ENCODE results near the gene ARL11. TPM values are rescaled to one million over a fixed set of nuclear protein-coding genes. Genes with fewer than 3 reads are reported as not detected.
"Not testable (repeated sequence)": the region's sequence is repeated elsewhere in the genome, so short reads cannot be mapped to it uniquely, and the experiment has no call there.

Gene ARL11
- total RNA-seq, 1 donor from 2014 or later, result not detected

DNA sequence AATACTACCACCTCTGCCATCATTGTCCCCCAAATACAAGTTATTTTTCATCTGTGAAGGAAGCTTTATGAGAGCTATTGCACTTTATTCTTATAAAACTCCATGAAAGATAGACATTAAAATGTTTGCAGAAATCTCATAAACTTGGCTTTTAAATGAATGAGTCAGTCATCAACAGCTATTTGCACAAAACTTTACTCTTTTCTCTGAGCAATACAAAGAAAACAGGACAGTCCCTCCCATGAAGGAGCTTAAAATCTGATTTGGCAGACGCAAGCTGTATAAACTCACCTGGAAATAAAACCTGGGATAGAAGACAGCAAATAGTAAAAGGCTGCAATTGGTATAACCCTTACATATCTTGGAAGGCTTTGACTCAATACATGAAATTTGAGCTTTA, 26.3 kb upstream of the ARL11 start:
- H3K27me3 ChIP-seq (ENCODE audit: insufficient read depth, low read length), result no peaks in the 10 kb centered on the region
- FAIRE-seq (no peak), DNase-seq (ENCODE audit: low read depth) (no peak)
- no peak for TF ChIP-seq CTCF (IDR thresholded peaks at IDR 0.05; ENCODE audit: insufficient read depth, low read depth, low read length)
- TF ChIP-seq EZH2 (IDR thresholded peaks at IDR 0.05; ENCODE audit: insufficient read depth, low read length), result no peak
- no peaks in the 10 kb centered on the region for H3K79me2 ChIP-seq (ENCODE audit: insufficient read depth, low read length)
- H2AFZ ChIP-seq (ENCODE audit: low read depth, low read length), result peak overlapping the region; percentile 4
- peaks cover 4% of the 10 kb centered on the region for H3K4me1 Mint-ChIP-seq (ENCODE audit: low read depth, unreplicated experiment)
- no peaks in the 10 kb centered on the region for H4K20me1 ChIP-seq (ENCODE audit: insufficient read depth, low read length)
- H3K36me3 Mint-ChIP-seq (ENCODE audit: low read depth, unreplicated experiment), result peaks cover 3% of the 10 kb centered on the region
- H3K9ac ChIP-seq (ENCODE audit: low read length), result no peak overlapping the region
- no peaks in the 10 kb centered on the region for H3K4me1 ChIP-seq (ENCODE audit: insufficient read depth, low read length)
- H3K9me3 ChIP-seq (ENCODE audit: insufficient read depth, low read depth, low read length), result no peaks in the 10 kb centered on the region
- H3K4me3 Mint-ChIP-seq (ENCODE audit: unreplicated experiment), result no peak overlapping the region
- H3K27ac Mint-ChIP-seq (ENCODE audit: unreplicated experiment), result no peak overlapping the region
- H3K36me3 ChIP-seq (ENCODE audit: insufficient read depth, low read length), result no peaks in the 10 kb centered on the region
- peaks cover 7% of the 10 kb centered on the region for H3K27me3 Mint-ChIP-seq (ENCODE audit: low read depth, unreplicated experiment)
- H3K27ac ChIP-seq (ENCODE audit: low read depth, low read length), result no peak overlapping the region
- H3K4me3 ChIP-seq (ENCODE audit: insufficient read depth, low read depth, low read length), result no peak overlapping the region
- no peak overlapping the region for H3K4me2 ChIP-seq (ENCODE audit: low read length)
- H3K9me3 Mint-ChIP-seq (ENCODE audit: unreplicated experiment), result peaks cover 4% of the 10 kb centered on the region

DNA sequence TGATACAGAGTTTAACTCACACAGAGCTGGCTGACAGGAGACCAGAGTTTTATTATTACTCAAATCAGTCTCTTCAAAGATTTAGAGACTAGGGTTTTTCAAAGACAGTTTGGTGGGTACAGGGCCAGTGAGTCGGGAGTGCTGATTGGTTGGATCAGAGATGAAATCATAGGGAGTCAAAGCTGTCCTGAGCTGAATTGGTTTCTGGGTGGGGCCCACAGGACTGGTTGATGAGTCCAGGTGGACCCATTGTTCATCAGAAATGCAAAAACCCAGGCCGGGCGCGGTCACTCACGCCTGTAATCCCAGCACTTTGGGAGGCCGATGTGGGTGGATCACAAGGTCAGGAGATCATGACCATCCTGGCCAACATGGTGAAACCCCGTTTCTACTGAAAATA, 25.7 kb upstream of the ARL11 start:
- not testable (repeated sequence) for H3K9me3 Mint-ChIP-seq (ENCODE audit: unreplicated experiment); H3K4me3 ChIP-seq (ENCODE audit: insufficient read depth, low read depth, low read length); H3K4me1 Mint-ChIP-seq (ENCODE audit: low read depth, unreplicated experiment); H3K9me3 ChIP-seq (ENCODE audit: insufficient read depth, low read depth, low read length); H3K36me3 ChIP-seq (ENCODE audit: insufficient read depth, low read length); H3K27me3 Mint-ChIP-seq (ENCODE audit: low read depth, unreplicated experiment); FAIRE-seq; H3K27me3 ChIP-seq (ENCODE audit: insufficient read depth, low read length); H3K27ac Mint-ChIP-seq (ENCODE audit: unreplicated experiment); DNase-seq (ENCODE audit: low read depth); H3K4me3 Mint-ChIP-seq (ENCODE audit: unreplicated experiment); H3K27ac ChIP-seq (ENCODE audit: low read depth, low read length); H4K20me1 ChIP-seq (ENCODE audit: insufficient read depth, low read length); H3K4me1 ChIP-seq (ENCODE audit: insufficient read depth, low read length); H3K4me2 ChIP-seq (ENCODE audit: low read length); H3K79me2 ChIP-seq (ENCODE audit: insufficient read depth, low read length); H3K9ac ChIP-seq (ENCODE audit: low read length); H3K36me3 Mint-ChIP-seq (ENCODE audit: low read depth, unreplicated experiment)
- peak overlapping the region; percentile 4 for H2AFZ ChIP-seq (ENCODE audit: low read depth, low read length)

GRCh38 chr13:49604570-49604969, 23.7 kb upstream of the ARL11 start:
- Mint-ChIP-seq H3K27me3 (ENCODE audit: low read depth, unreplicated experiment) (peaks cover 2% of the 10 kb centered on the region), H3K9me3 (ENCODE audit: unreplicated experiment) (no peaks in the 10 kb centered on the region), H3K27ac (ENCODE audit: unreplicated experiment) (no peak overlapping the region), H3K4me1 (ENCODE audit: low read depth, unreplicated experiment) (peaks cover 4% of the 10 kb centered on the region), H3K36me3 (ENCODE audit: low read depth, unreplicated experiment) (no peaks in the 10 kb centered on the region), H3K4me3 (ENCODE audit: unreplicated experiment) (no peak overlapping the region)
- no peak overlapping the region for H3K4me2 ChIP-seq (ENCODE audit: low read length)
- no peaks in the 10 kb centered on the region for H3K4me1 ChIP-seq (ENCODE audit: insufficient read depth, low read length)
- no peak overlapping the region for H3K27ac ChIP-seq (ENCODE audit: low read depth, low read length)
- no peaks in the 10 kb centered on the region for H4K20me1 ChIP-seq (ENCODE audit: insufficient read depth, low read length)
- no peak overlapping the region for H3K9ac ChIP-seq (ENCODE audit: low read length)
- H2AFZ ChIP-seq (ENCODE audit: low read depth, low read length), result no peak overlapping the region
- H3K27me3 ChIP-seq (ENCODE audit: insufficient read depth, low read length), result no peaks in the 10 kb centered on the region
- no peaks in the 10 kb centered on the region for H3K79me2 ChIP-seq (ENCODE audit: insufficient read depth, low read length)
- H3K4me3 ChIP-seq (ENCODE audit: insufficient read depth, low read depth, low read length), result no peak overlapping the region
- no peaks in the 10 kb centered on the region for H3K9me3 ChIP-seq (ENCODE audit: insufficient read depth, low read depth, low read length)
- no peak for FAIRE-seq
- no peaks in the 10 kb centered on the region for H3K36me3 ChIP-seq (ENCODE audit: insufficient read depth, low read length)
- no peak for TF ChIP-seq CTCF (IDR thresholded peaks at IDR 0.05; ENCODE audit: insufficient read depth, low read depth, low read length)
- TF ChIP-seq EZH2 (IDR thresholded peaks at IDR 0.05; ENCODE audit: insufficient read depth, low read length), result no peak
- DNase-seq (ENCODE audit: low read depth), result no peak

All from astrocyte (in vitro differentiated cells and primary cell).